Lung (tissue), 12 donors: ENCODE data around the gene C3. TPM values are rescaled to one million over a fixed set of nuclear protein-coding genes. Genes with fewer than 3 reads are reported as not detected.
"Not testable (repeated sequence)": the region's sequence is repeated elsewhere in the genome, so short reads cannot be mapped to it uniquely, and the experiment has no call there.

ENCODE experiments used
- ATAC-seq: fragments of 200-7000 bp; cut with Tn5 transposase; one replicate; pipeline ENCODE4 v1.9.1; 2020; ENCODE audit warnings: moderate number of reproducible peaks; ENCODE audit not compliant: insufficient read depth, low FRiP score
- DNase-seq, 3 donors: peaks; one replicate each; pipeline ENCODE4 v3.0.0-alpha.2; 2013 to 2017
- H3K27ac ChIP-seq, 2 donors: one replicate each; pipeline ENCODE4 v1.5.1; 2013; ENCODE audit warnings: mild to moderate bottlenecking in 2 of 2, moderate library complexity in 2 of 2, control low read depth in 1 of 2, inconsistent platforms in 1 of 2, low read depth in 1 of 2, low read length in 1 of 2
- H3K27me3 ChIP-seq, 3 donors: one replicate each; pipeline ENCODE4 v1.5.1; 2013; ENCODE audit warnings: low read length in 2 of 3; ENCODE audit not compliant: control insufficient read depth in 3 of 3, insufficient read depth in 3 of 3
- H3K36me3 ChIP-seq, 4 donors: one replicate each; pipeline ENCODE4 v1.5.1; 2013; ENCODE audit warnings: low read length in 4 of 4, mild to moderate bottlenecking in 1 of 4, moderate library complexity in 1 of 4; ENCODE audit not compliant: control insufficient read depth in 4 of 4, insufficient read depth in 4 of 4
- H3K4me1 ChIP-seq, 5 donors: one replicate each; pipeline ENCODE4 v1.5.1; 2013; ENCODE audit warnings: low read length in 5 of 5, mild to moderate bottlenecking in 2 of 5, moderate library complexity in 1 of 5; ENCODE audit not compliant: control insufficient read depth in 5 of 5, insufficient read depth in 5 of 5
- H3K4me3 ChIP-seq: one replicate; pipeline ENCODE4 v1.5.1; 2013; ENCODE audit warnings: mild to moderate bottlenecking, control low read depth, moderate library complexity
- H3K9ac ChIP-seq, 2 donors: one replicate each; pipeline ENCODE4 v1.5.1; 2013; ENCODE audit warnings: low read length in 2 of 2, control low read depth in 1 of 2; ENCODE audit not compliant: insufficient read depth in 1 of 2
- H3K9me3 ChIP-seq, 4 donors: one replicate each; pipeline ENCODE4 v1.5.1; 2013; ENCODE audit warnings: low read length in 3 of 4, mild to moderate bottlenecking in 1 of 4, moderate library complexity in 1 of 4; ENCODE audit not compliant: control insufficient read depth in 4 of 4, insufficient read depth in 3 of 4
- CTCF ChIP-seq: IDR thresholded peaks from 2 replicates; pipeline ENCODE4 v1.5.1; 2012; ENCODE audit warnings: mild to moderate bottlenecking; ENCODE audit errors: control extremely low read depth, extremely low read depth
- WGBS, 2 donors: extraction: QIAGEN DNeasy Blood & Tissue Kit; methylation state at CpG; one replicate each; pipeline ENCODE4 v1.1.7; 2013; 5-methylcytosine and 5-hydroxymethylcytosine counted together
- polyA plus RNA-seq, 2 donors: library from polyadenylated mRNA; stranded (reverse); fragments of 200-250 nt; gene quantifications; one replicate each; pipeline ENCODE4 v1.2.1, GENCODE V29; 2013
- total RNA-seq, 2 donors: library from RNA; depleted of rRNA in 1 of 2; stranded (reverse); fragments of >200 nt in 1 of 2; gene quantifications; one replicate each; pipeline ENCODE4 v1.2.1, GENCODE V29; 2014 to 2021
- donor health status: control.
- donor health status: control.
- donor health status: Bipolar disorder and iron deficiency.
- donor health status: healthy.
- donor health status: DM: yes; HTN: yes; CAD: no.

The C3 gene
- total and polyA plus RNA-seq, 4 donors = 613 to 1,612 (median 1,252) TPM

- peak; percentile 19 to 51 (median 45) for DNase-seq
- H3K36me3 ChIP-seq = peaks cover 0 to 17% (median 0%) of the 10 kb centered on the region in 4 donors
- 7 to 22% methylated on average over 8 of the region's 8 CpGs for WGBS, 2 donors
- H3K9me3 ChIP-seq = no peaks in the 10 kb centered on the region
- H3K4me3 ChIP-seq = no peak overlapping the region
- no peak overlapping the region for H3K27ac ChIP-seq
- peaks cover 0 to 1% (median 0%) of the 10 kb centered on the region in 5 donors for H3K4me1 ChIP-seq
- TF ChIP-seq CTCF = no peak
- peaks cover 0 to 2% (median 0%) of the 10 kb centered on the region in 3 donors for H3K27me3 ChIP-seq
- H3K9ac ChIP-seq = no peak overlapping the region
- ATAC-seq = no peak
These were observed 45.6 kb downstream of the C3 start for GRCh38 chr19:6674868-6675305.

GRCh38 chr19:6674408-6674807, 46.0 kb downstream of the C3 start:
- not testable (repeated sequence) for H3K9ac ChIP-seq, H3K4me3 ChIP-seq, DNase-seq, ATAC-seq, H3K27me3 ChIP-seq, H3K9me3 ChIP-seq, H3K27ac ChIP-seq, H3K4me1 ChIP-seq
- 75 to 82% methylated on average over 6 of the region's 6 CpGs for WGBS, 2 donors
- peaks cover 0 to 17% (median 0%) of the 10 kb centered on the region in 4 donors for H3K36me3 ChIP-seq

GRCh38 chr19:6672693-6673290, 47.7 kb downstream of the C3 start:
- Histone ChIP-seq H3K4me1 (peaks cover 0 to 1% (median 0%) of the 10 kb centered on the region in 5 donors), H3K27ac (no peak overlapping the region), H3K27me3 (peaks cover 0 to 4% (median 0%) of the 10 kb centered on the region in 3 donors), H3K9ac (no peak overlapping the region), H3K36me3 (peaks cover 0 to 10% (median 0%) of the 10 kb centered on the region in 4 donors), H3K4me3 (no peak overlapping the region), H3K9me3 (no peaks in the 10 kb centered on the region)
- WGBS, 2 donors = 91 to 94% methylated on average over 6 of the region's 6 CpGs
- no peak for TF ChIP-seq CTCF
- ATAC-seq (no peak), DNase-seq (no peak)

- 38 to 58% methylated on average over 4 of the region's 4 CpGs for WGBS, 2 donors
- ATAC-seq (no peak), DNase-seq (no peak)
- H3K9ac ChIP-seq = no peak overlapping the region
- no peaks in the 10 kb centered on the region for H3K9me3 ChIP-seq
- peaks cover 0 to 4% (median 0%) of the 10 kb centered on the region in 3 donors for H3K27me3 ChIP-seq
- peaks cover 0 to 3% (median 0%) of the 10 kb centered on the region in 5 donors for H3K4me1 ChIP-seq
- H3K4me3 ChIP-seq = no peak overlapping the region
- no peak for TF ChIP-seq CTCF
- peaks cover 0 to 8% (median 0%) of the 10 kb centered on the region in 4 donors for H3K36me3 ChIP-seq
- no peak overlapping the region for H3K27ac ChIP-seq
These were observed 48.5 kb downstream of the C3 start for GRCh38 chr19:6671960-6672359.
